GM12878 (cell line): Measurements from ENCODE around the gene SMAD4. TPM values are rescaled to one million over a fixed set of nuclear protein-coding genes. Genes with fewer than 3 reads are reported as not detected.

Experiments used
- BHLHE40 ChIP-seq, 2 experiments: fragments of 450-650 bp in 1 of 2; IDR thresholded peaks; 2 replicates each; pipeline ENCODE4 v1.6.1; 2011 to 2017; ENCODE audit warnings: low read depth in 2 of 2, borderline replicate concordance in 1 of 2, improper control_type of control experiment in 1 of 2, low read length in 1 of 2, mild to moderate bottlenecking in 1 of 2
- FOS ChIP-seq: IDR thresholded peaks from 3 replicates; pipeline ENCODE4 v1.6.1; 2011; ENCODE audit warnings: borderline replicate concordance; ENCODE audit not compliant: insufficient read length; ENCODE audit errors: extremely low read depth
- IKZF1 ChIP-seq: fragments of 450-650 bp; conservative IDR thresholded peaks from 2 replicates; pipeline ENCODE4 v1.6.1; 2017; ENCODE audit warnings: antibody characterized with exemption, mild to moderate bottlenecking
- IRF3 ChIP-seq: fragments of 450-650 bp; IDR thresholded peaks from 2 replicates; pipeline ENCODE4 v1.6.1; 2014; ENCODE audit warnings: mild to moderate bottlenecking
- PML ChIP-seq: IDR thresholded peaks from 2 replicates; pipeline ENCODE4 v1.6.1; 2012; ENCODE audit warnings: low read length, inconsistent platforms
- SMAD1 ChIP-seq: fragments of 450-650 bp; IDR thresholded peaks from 2 replicates; pipeline ENCODE4 v1.6.1; 2018; ENCODE audit warnings: mild to moderate bottlenecking, low read depth; ENCODE audit not compliant: partially characterized antibody
- SREBF2 ChIP-seq: IDR thresholded peaks from 2 replicates; pipeline ENCODE4 v1.6.1; 2012; ENCODE audit warnings: mild to moderate bottlenecking, low read length
- TARDBP ChIP-seq: IDR thresholded peaks from 2 replicates; pipeline ENCODE4 v1.6.1; 2016; ENCODE audit warnings: borderline replicate concordance
- ZNF384 ChIP-seq: IDR thresholded peaks from 2 replicates; pipeline ENCODE4 v1.6.1; 2012; ENCODE audit warnings: low read depth, mild to moderate bottlenecking, low read length, improper control_type of control experiment, borderline replicate concordance
- polyA plus RNA-seq, 11 experiments: library from polyadenylated mRNA; depleted of rRNA in 4 of 11; unstranded in 6 of 11; stranded (reverse) in 5 of 11; fragments of >200 nt; fragmentation: Nextera tagmentation in 4 of 11; fragmentation: Illumina TruSeq in 1 of 11; extraction: Ambion mirVana in 4 of 11; extraction: Trizol in 1 of 11; gene quantifications; 1 replicate in 1 of 11; 2 replicates in 10 of 11; pipeline versions ENCODE4 v1.2.1 to v1.2.3, GENCODE V29; 2011 to 2016; ENCODE audit warnings: inconsistent platforms in 2 of 11, missing spikeins in 2 of 11, low read depth in 1 of 11
- total RNA-seq, 4 experiments: library from RNA; depleted of rRNA in 3 of 4; stranded (reverse); fragments of >200 nt in 3 of 4; fragmentation: Illumina TruSeq in 1 of 4; extraction: Trizol in 1 of 4; gene quantifications; 2 replicates each; pipeline versions ENCODE4 v1.2.1 to v1.2.3, GENCODE V29; 2013 to 2021
- TF ChIP-seq, protein P1 (sequence below): fragments of 450-650 bp; IDR thresholded peaks from 2 replicates; pipeline ENCODE4 v1.6.1; 2017; ENCODE audit warnings: antibody characterized with exemption, mild to moderate bottlenecking, moderate library complexity
- TF ChIP-seq, protein P2 (sequence below): fragments of 450-650 bp; IDR thresholded peaks from 2 replicates; pipeline ENCODE4 v1.6.1; 2017; ENCODE audit warnings: mild to moderate bottlenecking, moderate library complexity
- TF ChIP-seq, protein P3 (sequence below): fragments of 450-650 bp; IDR thresholded peaks from 2 replicates; pipeline ENCODE4 v1.6.1; 2017; ENCODE audit warnings: mild to moderate bottlenecking, low read depth, inconsistent platforms; ENCODE audit not compliant: poor library complexity, severe bottlenecking

Gene SMAD4
- total and polyA plus RNA-seq, 10 of the 15 experiments (the other 5 are each of a cell fraction or from before 2014, with no cell fraction given) = 9.6 to 99.9 (median 37.5) TPM

GRCh38 chr18:51017140-51017879, 12.7 kb upstream of the SMAD4 start (continued):
- TF ChIP-seq TARDBP (no peak), BHLHE40 (IDR thresholded peaks at IDR 0.05; ENCODE audit: borderline replicate concordance in 1 of 2, low read depth in 2 of 2, low read length in 1 of 2) (no peak), FOS (no peak), IRF3 (no peak), IKZF1 (no peak), PML (no peak), SMAD1 (no peak), ZNF384 (no peak), SREBF2 (no peak)
- TF ChIP-seq, protein P1, sequence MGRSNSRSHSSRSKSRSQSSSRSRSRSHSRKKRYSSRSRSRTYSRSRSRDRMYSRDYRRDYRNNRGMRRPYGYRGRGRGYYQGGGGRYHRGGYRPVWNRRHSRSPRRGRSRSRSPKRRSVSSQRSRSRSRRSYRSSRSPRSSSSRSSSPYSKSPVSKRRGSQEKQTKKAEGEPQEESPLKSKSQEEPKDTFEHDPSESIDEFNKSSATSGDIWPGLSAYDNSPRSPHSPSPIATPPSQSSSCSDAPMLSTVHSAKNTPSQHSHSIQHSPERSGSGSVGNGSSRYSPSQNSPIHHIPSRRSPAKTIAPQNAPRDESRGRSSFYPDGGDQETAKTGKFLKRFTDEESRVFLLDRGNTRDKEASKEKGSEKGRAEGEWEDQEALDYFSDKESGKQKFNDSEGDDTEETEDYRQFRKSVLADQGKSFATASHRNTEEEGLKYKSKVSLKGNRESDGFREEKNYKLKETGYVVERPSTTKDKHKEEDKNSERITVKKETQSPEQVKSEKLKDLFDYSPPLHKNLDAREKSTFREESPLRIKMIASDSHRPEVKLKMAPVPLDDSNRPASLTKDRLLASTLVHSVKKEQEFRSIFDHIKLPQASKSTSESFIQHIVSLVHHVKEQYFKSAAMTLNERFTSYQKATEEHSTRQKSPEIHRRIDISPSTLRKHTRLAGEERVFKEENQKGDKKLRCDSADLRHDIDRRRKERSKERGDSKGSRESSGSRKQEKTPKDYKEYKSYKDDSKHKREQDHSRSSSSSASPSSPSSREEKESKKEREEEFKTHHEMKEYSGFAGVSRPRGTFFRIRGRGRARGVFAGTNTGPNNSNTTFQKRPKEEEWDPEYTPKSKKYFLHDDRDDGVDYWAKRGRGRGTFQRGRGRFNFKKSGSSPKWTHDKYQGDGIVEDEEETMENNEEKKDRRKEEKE = no peak
- TF ChIP-seq, protein P2, sequence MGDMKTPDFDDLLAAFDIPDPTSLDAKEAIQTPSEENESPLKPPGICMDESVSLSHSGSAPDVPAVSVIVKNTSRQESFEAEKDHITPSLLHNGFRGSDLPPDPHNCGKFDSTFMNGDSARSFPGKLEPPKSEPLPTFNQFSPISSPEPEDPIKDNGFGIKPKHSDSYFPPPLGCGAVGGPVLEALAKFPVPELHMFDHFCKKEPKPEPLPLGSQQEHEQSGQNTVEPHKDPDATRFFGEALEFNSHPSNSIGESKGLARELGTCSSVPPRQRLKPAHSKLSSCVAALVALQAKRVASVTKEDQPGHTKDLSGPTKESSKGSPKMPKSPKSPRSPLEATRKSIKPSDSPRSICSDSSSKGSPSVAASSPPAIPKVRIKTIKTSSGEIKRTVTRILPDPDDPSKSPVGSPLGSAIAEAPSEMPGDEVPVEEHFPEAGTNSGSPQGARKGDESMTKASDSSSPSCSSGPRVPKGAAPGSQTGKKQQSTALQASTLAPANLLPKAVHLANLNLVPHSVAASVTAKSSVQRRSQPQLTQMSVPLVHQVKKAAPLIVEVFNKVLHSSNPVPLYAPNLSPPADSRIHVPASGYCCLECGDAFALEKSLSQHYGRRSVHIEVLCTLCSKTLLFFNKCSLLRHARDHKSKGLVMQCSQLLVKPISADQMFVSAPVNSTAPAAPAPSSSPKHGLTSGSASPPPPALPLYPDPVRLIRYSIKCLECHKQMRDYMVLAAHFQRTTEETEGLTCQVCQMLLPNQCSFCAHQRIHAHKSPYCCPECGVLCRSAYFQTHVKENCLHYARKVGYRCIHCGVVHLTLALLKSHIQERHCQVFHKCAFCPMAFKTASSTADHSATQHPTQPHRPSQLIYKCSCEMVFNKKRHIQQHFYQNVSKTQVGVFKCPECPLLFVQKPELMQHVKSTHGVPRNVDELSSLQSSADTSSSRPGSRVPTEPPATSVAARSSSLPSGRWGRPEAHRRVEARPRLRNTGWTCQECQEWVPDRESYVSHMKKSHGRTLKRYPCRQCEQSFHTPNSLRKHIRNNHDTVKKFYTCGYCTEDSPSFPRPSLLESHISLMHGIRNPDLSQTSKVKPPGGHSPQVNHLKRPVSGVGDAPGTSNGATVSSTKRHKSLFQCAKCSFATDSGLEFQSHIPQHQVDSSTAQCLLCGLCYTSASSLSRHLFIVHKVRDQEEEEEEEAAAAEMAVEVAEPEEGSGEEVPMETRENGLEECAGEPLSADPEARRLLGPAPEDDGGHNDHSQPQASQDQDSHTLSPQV = no peak
- TF ChIP-seq, protein P3, sequence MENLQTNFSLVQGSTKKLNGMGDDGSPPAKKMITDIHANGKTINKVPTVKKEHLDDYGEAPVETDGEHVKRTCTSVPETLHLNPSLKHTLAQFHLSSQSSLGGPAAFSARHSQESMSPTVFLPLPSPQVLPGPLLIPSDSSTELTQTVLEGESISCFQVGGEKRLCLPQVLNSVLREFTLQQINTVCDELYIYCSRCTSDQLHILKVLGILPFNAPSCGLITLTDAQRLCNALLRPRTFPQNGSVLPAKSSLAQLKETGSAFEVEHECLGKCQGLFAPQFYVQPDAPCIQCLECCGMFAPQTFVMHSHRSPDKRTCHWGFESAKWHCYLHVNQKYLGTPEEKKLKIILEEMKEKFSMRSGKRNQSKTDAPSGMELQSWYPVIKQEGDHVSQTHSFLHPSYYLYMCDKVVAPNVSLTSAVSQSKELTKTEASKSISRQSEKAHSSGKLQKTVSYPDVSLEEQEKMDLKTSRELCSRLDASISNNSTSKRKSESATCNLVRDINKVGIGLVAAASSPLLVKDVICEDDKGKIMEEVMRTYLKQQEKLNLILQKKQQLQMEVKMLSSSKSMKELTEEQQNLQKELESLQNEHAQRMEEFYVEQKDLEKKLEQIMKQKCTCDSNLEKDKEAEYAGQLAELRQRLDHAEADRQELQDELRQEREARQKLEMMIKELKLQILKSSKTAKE = no peak
